Measurements from ENCODE around the gene KLHL3.

Gene KLHL3

DNA sequence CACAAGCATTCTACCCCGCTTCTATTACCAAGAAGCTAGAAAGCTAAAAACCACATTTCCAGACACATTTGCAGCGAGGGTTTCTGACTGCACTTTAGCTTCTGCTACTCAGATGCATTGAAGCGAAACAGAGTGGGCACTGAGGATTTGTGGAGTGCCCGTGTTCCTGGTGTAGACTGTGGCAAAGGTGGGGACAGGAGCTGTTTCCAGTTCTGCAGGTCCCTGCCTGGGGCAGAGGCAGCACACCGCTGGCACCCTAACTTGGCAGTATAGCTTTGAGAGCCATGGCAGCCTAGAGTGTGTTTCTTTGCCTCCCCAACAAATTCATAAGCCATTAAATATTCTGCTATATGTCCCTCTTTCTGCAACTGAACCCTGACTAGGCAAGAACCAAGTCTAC is 128.1 kb downstream of the KLHL3 start:
- no peak overlapping the region for H3K27ac Mint-ChIP-seq
- no peaks in the 10 kb centered on the region for H3K36me3 Mint-ChIP-seq (ENCODE audit: low read depth)
- no peak for DNase-seq (ENCODE audit: low spot score)
- peaks cover 38% of the 10 kb centered on the region for H3K27me3 Mint-ChIP-seq (ENCODE audit: low read depth)
- H3K4me3 Mint-ChIP-seq, result no peak overlapping the region
- no peaks in the 10 kb centered on the region for H3K9me3 Mint-ChIP-seq
- H3K4me1 Mint-ChIP-seq (ENCODE audit: low read depth), result no peaks in the 10 kb centered on the region

GRCh38 chr5:137606401-137606800 is 129.5 kb downstream of the KLHL3 start:
- Mint-ChIP-seq H3K36me3 (ENCODE audit: low read depth) (no peaks in the 10 kb centered on the region), H3K4me1 (ENCODE audit: low read depth) (no peaks in the 10 kb centered on the region), H3K4me3 (no peak overlapping the region), H3K27me3 (ENCODE audit: low read depth) (peaks cover 38% of the 10 kb centered on the region), H3K27ac (no peak overlapping the region), H3K9me3 (no peaks in the 10 kb centered on the region)
- DNase-seq (ENCODE audit: low spot score), result no peak

GRCh38 chr5:137605411-137605810 is 130.5 kb downstream of the KLHL3 start:
- DNase-seq (ENCODE audit: low spot score), result no peak
- H3K27ac Mint-ChIP-seq, result no peak overlapping the region
- peaks cover 33% of the 10 kb centered on the region for H3K27me3 Mint-ChIP-seq (ENCODE audit: low read depth)
- no peaks in the 10 kb centered on the region for H3K9me3 Mint-ChIP-seq
- no peaks in the 10 kb centered on the region for H3K36me3 Mint-ChIP-seq (ENCODE audit: low read depth)
- no peak overlapping the region for H3K4me3 Mint-ChIP-seq
- H3K4me1 Mint-ChIP-seq (ENCODE audit: low read depth), result no peaks in the 10 kb centered on the region

- H3K27me3 Mint-ChIP-seq (ENCODE audit: low read depth), result peaks cover 34% of the 10 kb centered on the region
- H3K27ac Mint-ChIP-seq, result no peak overlapping the region
- DNase-seq (ENCODE audit: low spot score), result no peak
- no peak overlapping the region for H3K4me3 Mint-ChIP-seq
- no peaks in the 10 kb centered on the region for H3K9me3 Mint-ChIP-seq
- H3K4me1 Mint-ChIP-seq (ENCODE audit: low read depth), result no peaks in the 10 kb centered on the region
- H3K36me3 Mint-ChIP-seq (ENCODE audit: low read depth), result no peaks in the 10 kb centered on the region
Observed at GRCh38 chr5:137604348-137605095, 131.4 kb downstream of the KLHL3 start.

DNA sequence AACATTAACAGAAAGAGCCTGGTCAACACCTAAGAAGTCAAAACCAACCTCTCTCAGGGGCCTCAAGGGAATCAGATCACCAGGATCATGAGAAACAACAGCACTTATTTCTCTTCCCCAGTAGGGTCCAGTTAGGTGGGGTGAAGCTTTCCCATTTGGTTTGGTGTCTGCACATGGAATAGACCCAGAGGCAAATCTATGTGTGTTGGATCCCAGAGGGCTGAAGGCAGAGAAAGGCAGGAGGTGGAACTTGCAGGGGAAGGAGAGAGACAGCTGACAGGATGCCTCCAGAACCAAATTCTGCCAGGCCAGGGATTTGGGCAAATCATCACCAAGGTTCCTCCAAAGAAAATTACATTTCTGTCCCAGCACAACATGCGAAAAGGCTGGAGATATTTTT is 132.0 kb downstream of the KLHL3 start:
- no peak for DNase-seq (ENCODE audit: low spot score)
- H3K27me3 Mint-ChIP-seq (ENCODE audit: low read depth), result peaks cover 36% of the 10 kb centered on the region
- no peaks in the 10 kb centered on the region for H3K4me1 Mint-ChIP-seq (ENCODE audit: low read depth)
- H3K9me3 Mint-ChIP-seq, result no peaks in the 10 kb centered on the region
- no peak overlapping the region for H3K27ac Mint-ChIP-seq
- no peak overlapping the region for H3K4me3 Mint-ChIP-seq
- H3K36me3 Mint-ChIP-seq (ENCODE audit: low read depth), result no peaks in the 10 kb centered on the region

GRCh38 chr5:137603356-137603755 is 132.5 kb downstream of the KLHL3 start:
- no peaks in the 10 kb centered on the region for H3K9me3 Mint-ChIP-seq
- H3K27ac Mint-ChIP-seq, result no peak overlapping the region
- H3K4me1 Mint-ChIP-seq (ENCODE audit: low read depth), result no peaks in the 10 kb centered on the region
- peaks cover 39% of the 10 kb centered on the region for H3K27me3 Mint-ChIP-seq (ENCODE audit: low read depth)
- H3K36me3 Mint-ChIP-seq (ENCODE audit: low read depth), result no peaks in the 10 kb centered on the region
- no peak for DNase-seq (ENCODE audit: low spot score)
- H3K4me3 Mint-ChIP-seq, result no peak overlapping the region

DNA sequence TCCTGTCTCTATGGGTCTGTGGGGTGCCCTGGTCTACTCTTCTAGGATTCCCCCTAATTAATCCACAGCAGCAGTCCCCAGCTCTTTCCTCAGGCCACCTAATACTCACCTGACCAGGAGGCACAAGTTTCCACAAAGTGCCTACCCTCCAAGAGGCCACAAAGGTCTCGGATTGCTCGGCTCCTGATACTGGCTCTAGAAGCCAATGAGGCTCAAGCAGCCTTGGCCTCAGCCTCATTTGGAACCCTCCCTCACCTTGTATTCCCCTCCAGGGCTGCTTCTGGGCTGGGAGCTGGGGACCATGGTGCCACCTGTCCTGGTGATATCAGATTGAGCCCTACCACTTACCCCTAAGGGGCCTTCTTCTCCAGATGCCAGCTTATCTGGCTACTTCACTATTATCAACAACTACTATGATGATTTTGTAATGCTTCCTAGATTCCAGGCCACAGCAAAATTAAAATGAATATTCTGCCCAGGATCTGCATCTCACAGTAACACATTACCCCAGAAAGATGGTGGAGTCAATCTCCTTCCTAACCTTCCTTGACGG is 133.1 kb downstream of the KLHL3 start:
- H3K27ac Mint-ChIP-seq, result no peak overlapping the region
- no peaks in the 10 kb centered on the region for H3K9me3 Mint-ChIP-seq
- no peak overlapping the region for H3K4me3 Mint-ChIP-seq
- no peaks in the 10 kb centered on the region for H3K36me3 Mint-ChIP-seq (ENCODE audit: low read depth)
- peaks cover 37% of the 10 kb centered on the region for H3K27me3 Mint-ChIP-seq (ENCODE audit: low read depth)
- no peak for DNase-seq (ENCODE audit: low spot score)
- H3K4me1 Mint-ChIP-seq (ENCODE audit: low read depth), result no peaks in the 10 kb centered on the region

- Mint-ChIP-seq H3K36me3 (ENCODE audit: low read depth) (no peaks in the 10 kb centered on the region), H3K4me1 (ENCODE audit: low read depth) (no peaks in the 10 kb centered on the region), H3K27me3 (ENCODE audit: low read depth) (peaks cover 40% of the 10 kb centered on the region), H3K4me3 (no peak overlapping the region), H3K9me3 (no peaks in the 10 kb centered on the region), H3K27ac (no peak overlapping the region)
- DNase-seq (ENCODE audit: low spot score), result no peak
Observed at GRCh38 chr5:137600721-137601360, 135.0 kb downstream of the KLHL3 start.

DNA sequence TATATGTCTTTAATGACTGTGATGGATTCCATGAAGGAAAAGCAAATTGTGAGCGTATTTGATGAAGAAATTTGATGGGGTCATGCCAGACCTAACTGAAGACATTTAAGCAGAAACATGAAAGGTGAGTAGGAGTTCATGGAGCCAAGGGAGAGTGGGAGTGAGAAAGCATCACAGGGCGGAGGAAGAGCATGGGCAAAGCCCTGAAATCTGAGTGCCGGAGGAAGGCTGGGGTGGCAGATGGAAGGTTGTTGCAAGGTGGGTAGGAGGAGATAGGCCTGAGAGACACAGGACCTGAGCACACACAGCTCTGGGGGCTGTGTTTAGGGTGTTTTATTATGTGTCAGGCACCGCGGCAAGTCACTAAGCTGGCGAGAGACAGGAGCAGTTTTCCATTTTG is 136.4 kb downstream of the KLHL3 start:
- H3K4me3 Mint-ChIP-seq, result no peak overlapping the region
- H3K36me3 Mint-ChIP-seq (ENCODE audit: low read depth), result no peaks in the 10 kb centered on the region

GRCh38 chr5:137598399-137598798 is 137.5 kb downstream of the KLHL3 start:
- no peaks in the 10 kb centered on the region for H3K9me3 Mint-ChIP-seq
- no peaks in the 10 kb centered on the region for H3K4me1 Mint-ChIP-seq (ENCODE audit: low read depth)
- H3K36me3 Mint-ChIP-seq (ENCODE audit: low read depth), result no peaks in the 10 kb centered on the region

More for the DNA sequence above, 136.4 kb downstream of the KLHL3 start:
- no peaks in the 10 kb centered on the region for H3K4me1 Mint-ChIP-seq (ENCODE audit: low read depth)
- H3K27me3 Mint-ChIP-seq (ENCODE audit: low read depth), result peaks cover 33% of the 10 kb centered on the region
- H3K9me3 Mint-ChIP-seq, result no peaks in the 10 kb centered on the region
- no peak overlapping the region for H3K27ac Mint-ChIP-seq
- DNase-seq (ENCODE audit: low spot score), result no peak

GRCh38 chr5:137596941-137597340 is 138.9 kb downstream of the KLHL3 start:
- H3K9me3 Mint-ChIP-seq, result no peaks in the 10 kb centered on the region
- no peak overlapping the region for H3K27ac Mint-ChIP-seq
- no peak overlapping the region for H3K4me3 Mint-ChIP-seq
- DNase-seq (ENCODE audit: low spot score), result no peak
- H3K4me1 Mint-ChIP-seq (ENCODE audit: low read depth), result no peaks in the 10 kb centered on the region
- H3K27me3 Mint-ChIP-seq (ENCODE audit: low read depth), result peaks cover 35% of the 10 kb centered on the region
- no peaks in the 10 kb centered on the region for H3K36me3 Mint-ChIP-seq (ENCODE audit: low read depth)

More at GRCh38 chr5:137598399-137598798, 137.5 kb downstream of the KLHL3 start:
- H3K27me3 Mint-ChIP-seq (ENCODE audit: low read depth), result peaks cover 33% of the 10 kb centered on the region
- H3K4me3 Mint-ChIP-seq, result no peak overlapping the region
- DNase-seq (ENCODE audit: low spot score), result no peak
- no peak overlapping the region for H3K27ac Mint-ChIP-seq

- H3K36me3 Mint-ChIP-seq (ENCODE audit: low read depth), result no peaks in the 10 kb centered on the region
- H3K27me3 Mint-ChIP-seq (ENCODE audit: low read depth), result peaks cover 35% of the 10 kb centered on the region
- no peaks in the 10 kb centered on the region for H3K4me1 Mint-ChIP-seq (ENCODE audit: low read depth)
- no peak for DNase-seq (ENCODE audit: low spot score)
- H3K27ac Mint-ChIP-seq, result no peak overlapping the region
- no peaks in the 10 kb centered on the region for H3K9me3 Mint-ChIP-seq
- H3K4me3 Mint-ChIP-seq, result no peak overlapping the region
Observed at GRCh38 chr5:137595396-137596079, 140.4 kb downstream of the KLHL3 start.

DNA sequence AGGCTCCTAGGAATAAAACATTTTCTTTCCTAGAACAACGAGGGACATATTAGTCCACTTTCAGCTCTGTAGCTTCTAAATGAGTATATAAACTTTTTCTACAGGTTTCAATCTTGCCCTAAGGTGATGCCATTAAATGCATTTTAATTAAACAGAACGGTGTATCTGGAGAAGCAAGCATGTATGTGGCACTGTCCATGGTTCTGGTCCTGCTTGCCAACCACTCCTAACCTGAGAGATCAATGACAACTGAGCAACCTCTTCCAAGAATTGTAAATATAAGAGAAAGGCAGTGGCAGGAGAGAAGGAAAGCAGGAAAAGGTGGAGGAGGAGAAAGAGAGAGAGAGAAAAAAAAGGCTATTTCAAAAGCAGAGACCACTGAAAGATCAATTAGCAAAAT is 141.2 kb downstream of the KLHL3 start:
- H3K27me3 Mint-ChIP-seq (ENCODE audit: low read depth), result peaks cover 33% of the 10 kb centered on the region
- H3K9me3 Mint-ChIP-seq, result no peaks in the 10 kb centered on the region
- no peak for DNase-seq (ENCODE audit: low spot score)
- H3K4me1 Mint-ChIP-seq (ENCODE audit: low read depth), result no peaks in the 10 kb centered on the region
- H3K4me3 Mint-ChIP-seq, result no peak overlapping the region
- no peaks in the 10 kb centered on the region for H3K36me3 Mint-ChIP-seq (ENCODE audit: low read depth)
- no peak overlapping the region for H3K27ac Mint-ChIP-seq

DNA sequence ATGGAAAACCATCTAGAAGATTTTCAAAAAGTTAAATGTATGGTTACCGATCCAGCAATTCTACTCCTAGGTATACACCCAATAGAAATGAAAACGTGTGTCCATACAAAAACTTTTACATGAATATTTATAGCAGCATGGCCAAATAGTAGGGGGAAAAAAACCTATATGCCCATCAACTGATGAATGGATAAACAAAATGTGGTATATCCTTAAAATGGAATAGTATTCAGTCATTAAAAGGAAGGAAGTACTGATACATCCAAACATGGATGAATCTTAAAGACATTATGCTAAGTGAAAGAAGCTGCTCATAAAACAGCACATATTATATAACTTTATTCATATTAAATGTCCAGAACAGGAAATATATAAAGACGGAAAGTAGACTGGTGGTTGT is 143.6 kb downstream of the KLHL3 start:
- no peaks in the 10 kb centered on the region for H3K36me3 Mint-ChIP-seq (ENCODE audit: low read depth)
- H3K9me3 Mint-ChIP-seq, result no peaks in the 10 kb centered on the region
- peaks cover 6% of the 10 kb centered on the region for H3K4me1 Mint-ChIP-seq (ENCODE audit: low read depth)
- no peak overlapping the region for H3K4me3 Mint-ChIP-seq
- H3K27ac Mint-ChIP-seq, result no peak overlapping the region
- no peak for DNase-seq (ENCODE audit: low spot score)
- peaks cover 21% of the 10 kb centered on the region for H3K27me3 Mint-ChIP-seq (ENCODE audit: low read depth)
